HG03108 (cell line): ENCODE data around the gene GALNT1.

Experiments
- ATAC-seq: cut with Tn5 transposase; IDR thresholded peaks from one replicate; pipeline ENCODE4 v1.9.1; 2021; ENCODE audit warnings: moderate library complexity; ENCODE audit not compliant: unreplicated experiment

Gene GALNT1

DNA sequence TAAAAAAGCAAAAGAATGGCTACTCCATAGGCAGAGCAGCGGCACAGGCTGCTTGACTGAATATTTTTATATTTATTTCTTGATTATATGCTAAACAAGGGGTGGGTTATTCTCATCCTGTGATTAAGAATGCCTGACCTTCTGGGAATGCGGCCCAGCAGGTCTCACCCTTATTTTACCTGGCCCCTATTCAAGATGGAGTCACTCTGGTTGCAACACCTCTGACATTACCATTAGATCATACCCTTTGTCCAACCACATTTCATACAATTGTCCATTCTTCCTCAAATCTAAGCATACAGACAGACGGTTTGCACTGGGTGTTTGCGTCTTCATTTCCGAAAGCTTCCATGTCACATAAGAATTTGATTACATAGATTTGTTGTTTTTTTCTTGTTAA is 168.2 kb downstream of the GALNT1 start:
- no peak for ATAC-seq

- no peak for ATAC-seq
Measured at GRCh38 chr18:35750929-35751328, 169.4 kb downstream of the GALNT1 start.

DNA sequence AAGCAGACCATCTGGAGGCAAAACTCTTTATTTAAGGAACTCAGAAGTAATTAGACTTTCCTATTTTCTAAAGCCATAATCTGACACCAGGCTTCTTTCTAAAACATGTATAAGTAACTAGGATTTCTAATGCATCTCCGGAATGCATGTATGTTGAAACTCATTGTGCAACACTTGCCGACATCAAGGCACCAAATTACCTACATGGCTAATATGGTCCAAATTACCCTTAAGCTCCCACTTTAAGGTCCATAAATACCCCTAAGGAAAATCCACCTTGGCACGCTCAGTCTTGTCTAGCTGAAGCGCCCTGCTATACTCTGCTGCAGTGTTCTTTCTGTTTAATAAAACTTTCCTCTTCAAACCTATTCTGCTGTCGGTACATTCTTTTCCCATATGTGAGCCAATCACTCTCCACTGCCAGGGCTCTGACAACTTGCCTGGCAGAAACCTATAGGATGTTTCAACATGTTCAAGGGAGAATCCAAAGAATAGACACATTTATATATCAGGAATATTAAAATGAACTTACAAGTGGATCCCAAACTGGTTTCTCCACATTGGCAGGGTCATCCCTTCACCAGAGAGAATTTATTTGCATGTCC is 171.9 kb downstream of the GALNT1 start:
- ATAC-seq = no peak

- no peak for ATAC-seq
Measured at GRCh38 chr18:35754464-35754863, 172.9 kb downstream of the GALNT1 start.

DNA sequence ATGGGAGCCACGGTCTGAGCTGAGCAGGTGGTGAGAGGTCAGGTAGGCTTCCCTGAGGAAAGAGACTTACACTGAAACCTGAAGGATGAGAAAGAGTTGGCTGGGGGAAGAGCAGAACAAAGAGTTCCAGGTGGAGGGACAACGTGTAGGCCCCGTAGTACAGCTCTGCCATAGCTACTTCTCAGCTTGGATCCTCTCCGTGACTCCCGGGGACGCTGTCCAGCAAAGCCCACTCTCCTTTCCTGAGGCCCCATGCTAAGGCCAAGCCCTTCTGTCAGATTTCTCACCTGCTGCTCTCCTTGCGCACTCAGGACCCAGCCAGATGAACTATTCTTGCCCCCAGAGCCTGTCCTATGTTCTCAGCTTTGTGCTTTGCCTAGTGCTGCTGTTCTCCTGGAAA is 173.8 kb downstream of the GALNT1 start:
- ATAC-seq = no peak

- no peak for ATAC-seq
Measured at GRCh38 chr18:35756506-35757117, 175.1 kb downstream of the GALNT1 start.
